Neural cell (in vitro differentiated cells): ENCODE data around the gene KCTD17. TPM values are rescaled to one million over a fixed set of nuclear protein-coding genes. Genes with fewer than 3 reads are reported as not detected.

Source experiments
- H2AFZ ChIP-seq: fragments of 200-600, 300-800 bp; sonication (generic), shearing (Covaris generic); 2 replicates; pipeline ENCODE4 v1.6.0; 2014; ENCODE audit warnings: low read depth, mild to moderate bottlenecking, antibody characterized with exemption, low read length, moderate library complexity
- H3F3A ChIP-seq: fragments of 200-600 bp; shearing (Covaris generic); 2 replicates; pipeline ENCODE4 v1.6.1; 2016; ENCODE audit warnings: mild to moderate bottlenecking, moderate library complexity, mixed read lengths, antibody characterized with exemption, low read length; ENCODE audit not compliant: insufficient read depth, poor library complexity, severe bottlenecking
- H3K27ac ChIP-seq: fragments of 200-600, 300-800 bp; sonication (generic), shearing (Covaris generic); 2 replicates; pipeline ENCODE4 v1.5.1; 2014; ENCODE audit warnings: mild to moderate bottlenecking, low read length, moderate library complexity
- H3K27me3 ChIP-seq: fragments of 300-800, 200-600 bp; sonication (generic), shearing (Covaris generic); 2 replicates; pipeline ENCODE4 v1.6.0; 2014; ENCODE audit warnings: mild to moderate bottlenecking, low read depth, low read length, moderate library complexity; ENCODE audit not compliant: insufficient read depth
- H3K36me3 ChIP-seq: fragments of 300-800, 200-600 bp; sonication (generic), shearing (Covaris generic); 2 replicates; pipeline ENCODE4 v1.5.1; 2014; ENCODE audit warnings: mild to moderate bottlenecking, antibody characterized with exemption, low read length, moderate library complexity; ENCODE audit not compliant: insufficient read depth
- H3K4me2 ChIP-seq: fragments of 300-800, 200-600 bp; sonication (generic), shearing (Covaris generic); 2 replicates; pipeline ENCODE4 v1.6.0; 2014; ENCODE audit warnings: mild to moderate bottlenecking, low read length
- H3K4me3 ChIP-seq: fragments of 300-800, 200-600 bp; sonication (generic), shearing (Covaris generic); 2 replicates; pipeline ENCODE4 v1.5.1; 2014; ENCODE audit warnings: mild to moderate bottlenecking, low read length, moderate library complexity
- H3K79me2 ChIP-seq: fragments of 200-600 bp; shearing (Covaris generic); replicated peaks from 2 replicates; pipeline ENCODE4 v1.6.0; 2014; ENCODE audit warnings: mild to moderate bottlenecking, low read length, moderate library complexity; ENCODE audit not compliant: insufficient read depth
- H3K9ac ChIP-seq: fragments of 300-800, 200-600 bp; sonication (generic), shearing (Covaris generic); 2 replicates; pipeline ENCODE4 v1.6.1; 2016; ENCODE audit warnings: mild to moderate bottlenecking, low read length, mixed read lengths
- H3K9me2 ChIP-seq: fragments of 200-600 bp; shearing (Covaris generic); 2 replicates; pipeline ENCODE4 v1.6.1; 2016; ENCODE audit warnings: mild to moderate bottlenecking, low read length, mixed read lengths; ENCODE audit not compliant: insufficient read depth
- H3K9me3 ChIP-seq: fragments of 200-600, 300-800 bp; sonication (generic), shearing (Covaris generic); 2 replicates; pipeline ENCODE4 v1.6.1; 2016; ENCODE audit warnings: mild to moderate bottlenecking, mixed run types, low read length, moderate library complexity, mixed read lengths
- H4K20me1 ChIP-seq: fragments of 200-600 bp; shearing (Covaris generic); 2 replicates; pipeline ENCODE4 v1.6.1; 2016; ENCODE audit warnings: mild to moderate bottlenecking, mixed run types; ENCODE audit not compliant: insufficient read depth
- EP300 ChIP-seq: fragments of 450-650 bp; conservative IDR thresholded peaks from 2 replicates; pipeline ENCODE4 v1.6.1; 2014; ENCODE audit warnings: antibody characterized with exemption, mild to moderate bottlenecking, moderate library complexity; ENCODE audit not compliant: poor library complexity, severe bottlenecking
- EZH2 ChIP-seq: fragments of 200-600, 300-800 bp; shearing (Covaris generic), sonication (generic); IDR thresholded peaks from 2 replicates; pipeline ENCODE4 v1.6.1; 2014; ENCODE audit warnings: antibody characterized with exemption, low read length, borderline replicate concordance, mild to moderate bottlenecking; ENCODE audit not compliant: insufficient read depth, poor library complexity, severe bottlenecking
- MXI1 ChIP-seq: fragments of 450-650 bp; conservative IDR thresholded peaks from 2 replicates; pipeline ENCODE4 v1.6.1; 2014; ENCODE audit warnings: antibody characterized with exemption, mild to moderate bottlenecking; ENCODE audit not compliant: poor library complexity, severe bottlenecking
- POLR2AphosphoS5 ChIP-seq: IDR thresholded peaks from 2 replicates; pipeline ENCODE4 v1.6.1; 2012
- RAD21 ChIP-seq: fragments of 450-650 bp; conservative IDR thresholded peaks from 2 replicates; pipeline ENCODE4 v1.6.1; 2014; ENCODE audit warnings: antibody characterized with exemption, mild to moderate bottlenecking, moderate library complexity
- SMC3 ChIP-seq: fragments of 450-650 bp; conservative IDR thresholded peaks from 2 replicates; pipeline ENCODE4 v1.6.1; 2014; ENCODE audit warnings: antibody characterized with exemption, mild to moderate bottlenecking, moderate library complexity; ENCODE audit not compliant: poor library complexity
- TAF1 ChIP-seq: IDR thresholded peaks from 2 replicates; pipeline ENCODE4 v1.6.1; 2012; ENCODE audit warnings: low read depth
- polyA plus RNA-seq: library from polyadenylated mRNA; depleted of rRNA; stranded (reverse); fragments of >200 nt; gene quantifications from 2 replicates; pipeline ENCODE4 v1.2.3, GENCODE V29; 2014
- TF ChIP-seq, protein P1 (sequence below): fragments of 450-650 bp; IDR thresholded peaks from 2 replicates; pipeline ENCODE4 v1.5.1; 2014; ENCODE audit warnings: antibody characterized with exemption, mild to moderate bottlenecking, moderate library complexity; ENCODE audit not compliant: poor library complexity, severe bottlenecking
- TF ChIP-seq, protein P2 (sequence below): IDR thresholded peaks from 2 replicates; pipeline ENCODE4 v1.6.1; 2012; ENCODE audit warnings: borderline replicate concordance

KCTD17 gene
- polyA plus RNA-seq, 1 donor from 2014 or later, result 96.3 TPM

GRCh38 chr22:37062376-37062675, 10.8 kb downstream of the KCTD17 start:
- no peaks in the 10 kb centered on the region for H3K36me3 ChIP-seq
- no peak overlapping the region for H3K4me2 ChIP-seq
- no peak overlapping the region for H3K27ac ChIP-seq

DNA sequence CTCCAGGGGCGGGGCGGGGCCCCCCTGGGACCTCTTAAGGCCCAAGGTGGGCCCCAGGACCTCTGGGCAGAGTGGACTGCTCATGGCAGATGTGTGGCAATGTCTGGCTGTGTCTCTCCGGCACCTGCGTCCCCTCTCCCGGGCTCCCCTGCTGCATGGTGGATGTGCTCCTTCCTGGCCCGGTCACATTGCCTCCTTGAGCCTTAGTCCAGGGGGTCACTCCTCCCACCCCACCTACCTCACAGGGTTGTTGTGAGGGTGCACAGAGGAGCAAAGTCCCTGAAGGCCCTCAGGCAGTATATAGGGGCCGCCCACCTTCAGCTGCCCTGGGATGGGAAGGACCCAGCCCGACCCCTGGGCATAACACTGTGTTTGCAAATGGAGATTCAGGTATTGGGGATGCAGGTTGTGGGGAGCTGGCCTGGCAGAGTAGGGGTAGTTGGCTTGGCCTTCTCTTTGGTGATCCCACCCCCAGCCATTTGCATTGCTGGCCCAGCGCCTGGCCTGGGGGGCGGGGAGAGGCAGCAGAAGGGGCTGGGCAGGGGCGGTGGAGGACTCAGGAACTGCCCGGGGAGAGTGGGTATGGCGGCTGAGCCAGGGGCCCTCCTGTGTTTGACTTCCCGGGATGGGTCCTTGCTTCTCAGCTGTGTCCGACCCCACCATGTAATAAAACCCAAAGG, 11.3 kb downstream of the KCTD17 start:
- Histone ChIP-seq H3K4me3 (no peak overlapping the region), H3K27me3 (peaks cover under 1% of the 10 kb centered on the region), H3K79me2 (no peaks in the 10 kb centered on the region), H3F3A (no peaks in the 10 kb centered on the region), H2AFZ (no peak overlapping the region), H3K27ac (no peak overlapping the region), H3K9ac (no peak overlapping the region), H3K36me3 (no peaks in the 10 kb centered on the region), H3K4me2 (no peak overlapping the region), H3K9me3 (no peaks in the 10 kb centered on the region), H3K9me2 (no peaks in the 10 kb centered on the region), H4K20me1 (no peaks in the 10 kb centered on the region)
- TF ChIP-seq TAF1 (no peak), MXI1 (no peak), POLR2AphosphoS5 (no peak), EP300 (no peak), RAD21 (no peak), SMC3 (no peak), EZH2 (no peak)
- TF ChIP-seq, protein P1, sequence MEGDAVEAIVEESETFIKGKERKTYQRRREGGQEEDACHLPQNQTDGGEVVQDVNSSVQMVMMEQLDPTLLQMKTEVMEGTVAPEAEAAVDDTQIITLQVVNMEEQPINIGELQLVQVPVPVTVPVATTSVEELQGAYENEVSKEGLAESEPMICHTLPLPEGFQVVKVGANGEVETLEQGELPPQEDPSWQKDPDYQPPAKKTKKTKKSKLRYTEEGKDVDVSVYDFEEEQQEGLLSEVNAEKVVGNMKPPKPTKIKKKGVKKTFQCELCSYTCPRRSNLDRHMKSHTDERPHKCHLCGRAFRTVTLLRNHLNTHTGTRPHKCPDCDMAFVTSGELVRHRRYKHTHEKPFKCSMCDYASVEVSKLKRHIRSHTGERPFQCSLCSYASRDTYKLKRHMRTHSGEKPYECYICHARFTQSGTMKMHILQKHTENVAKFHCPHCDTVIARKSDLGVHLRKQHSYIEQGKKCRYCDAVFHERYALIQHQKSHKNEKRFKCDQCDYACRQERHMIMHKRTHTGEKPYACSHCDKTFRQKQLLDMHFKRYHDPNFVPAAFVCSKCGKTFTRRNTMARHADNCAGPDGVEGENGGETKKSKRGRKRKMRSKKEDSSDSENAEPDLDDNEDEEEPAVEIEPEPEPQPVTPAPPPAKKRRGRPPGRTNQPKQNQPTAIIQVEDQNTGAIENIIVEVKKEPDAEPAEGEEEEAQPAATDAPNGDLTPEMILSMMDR, result no peak
- TF ChIP-seq, protein P2, sequence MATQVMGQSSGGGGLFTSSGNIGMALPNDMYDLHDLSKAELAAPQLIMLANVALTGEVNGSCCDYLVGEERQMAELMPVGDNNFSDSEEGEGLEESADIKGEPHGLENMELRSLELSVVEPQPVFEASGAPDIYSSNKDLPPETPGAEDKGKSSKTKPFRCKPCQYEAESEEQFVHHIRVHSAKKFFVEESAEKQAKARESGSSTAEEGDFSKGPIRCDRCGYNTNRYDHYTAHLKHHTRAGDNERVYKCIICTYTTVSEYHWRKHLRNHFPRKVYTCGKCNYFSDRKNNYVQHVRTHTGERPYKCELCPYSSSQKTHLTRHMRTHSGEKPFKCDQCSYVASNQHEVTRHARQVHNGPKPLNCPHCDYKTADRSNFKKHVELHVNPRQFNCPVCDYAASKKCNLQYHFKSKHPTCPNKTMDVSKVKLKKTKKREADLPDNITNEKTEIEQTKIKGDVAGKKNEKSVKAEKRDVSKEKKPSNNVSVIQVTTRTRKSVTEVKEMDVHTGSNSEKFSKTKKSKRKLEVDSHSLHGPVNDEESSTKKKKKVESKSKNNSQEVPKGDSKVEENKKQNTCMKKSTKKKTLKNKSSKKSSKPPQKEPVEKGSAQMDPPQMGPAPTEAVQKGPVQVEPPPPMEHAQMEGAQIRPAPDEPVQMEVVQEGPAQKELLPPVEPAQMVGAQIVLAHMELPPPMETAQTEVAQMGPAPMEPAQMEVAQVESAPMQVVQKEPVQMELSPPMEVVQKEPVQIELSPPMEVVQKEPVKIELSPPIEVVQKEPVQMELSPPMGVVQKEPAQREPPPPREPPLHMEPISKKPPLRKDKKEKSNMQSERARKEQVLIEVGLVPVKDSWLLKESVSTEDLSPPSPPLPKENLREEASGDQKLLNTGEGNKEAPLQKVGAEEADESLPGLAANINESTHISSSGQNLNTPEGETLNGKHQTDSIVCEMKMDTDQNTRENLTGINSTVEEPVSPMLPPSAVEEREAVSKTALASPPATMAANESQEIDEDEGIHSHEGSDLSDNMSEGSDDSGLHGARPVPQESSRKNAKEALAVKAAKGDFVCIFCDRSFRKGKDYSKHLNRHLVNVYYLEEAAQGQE, result no peak

More at GRCh38 chr22:37062376-37062675, 10.8 kb downstream of the KCTD17 start:
- H3K9me3 ChIP-seq, result no peaks in the 10 kb centered on the region
- no peak overlapping the region for H3K9ac ChIP-seq
- no peaks in the 10 kb centered on the region for H3K79me2 ChIP-seq
- no peaks in the 10 kb centered on the region for H4K20me1 ChIP-seq
- TF ChIP-seq, protein P2, result no peak
- TF ChIP-seq SMC3 (no peak), POLR2AphosphoS5 (no peak), EZH2 (no peak), TAF1 (no peak), MXI1 (no peak)
- H2AFZ ChIP-seq, result no peak overlapping the region
- H3K9me2 ChIP-seq, result no peaks in the 10 kb centered on the region
- H3F3A ChIP-seq, result no peaks in the 10 kb centered on the region
- H3K27me3 ChIP-seq, result no peaks in the 10 kb centered on the region
- H3K4me3 ChIP-seq, result no peak overlapping the region
